Measurements from ENCODE around the gene MAN1A1.
"Not testable (repeated sequence)": the region's sequence is repeated elsewhere in the genome, so short reads cannot be mapped to it uniquely, and the experiment has no call there.

Gene MAN1A1

DNA sequence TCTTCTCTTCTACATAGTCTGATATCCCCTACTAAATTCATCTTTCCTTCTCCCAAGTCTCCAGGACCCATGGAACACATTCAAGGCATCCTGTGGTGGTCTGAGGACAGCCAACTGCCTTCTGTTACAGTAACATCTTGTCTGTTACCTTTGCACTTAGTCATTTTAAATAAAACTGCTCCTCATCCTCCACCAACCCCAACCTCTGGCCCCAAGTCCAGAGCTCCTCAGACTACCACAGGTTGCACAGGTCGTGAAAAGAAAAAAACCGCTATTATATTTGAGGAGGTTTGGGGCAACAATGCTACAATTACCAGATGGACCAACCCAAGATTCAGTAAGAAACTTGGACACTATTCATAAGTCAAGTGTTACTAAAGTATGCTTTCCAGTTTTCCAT, 49.9 kb downstream of the MAN1A1 start:
- DNase-seq: no peak

DNA sequence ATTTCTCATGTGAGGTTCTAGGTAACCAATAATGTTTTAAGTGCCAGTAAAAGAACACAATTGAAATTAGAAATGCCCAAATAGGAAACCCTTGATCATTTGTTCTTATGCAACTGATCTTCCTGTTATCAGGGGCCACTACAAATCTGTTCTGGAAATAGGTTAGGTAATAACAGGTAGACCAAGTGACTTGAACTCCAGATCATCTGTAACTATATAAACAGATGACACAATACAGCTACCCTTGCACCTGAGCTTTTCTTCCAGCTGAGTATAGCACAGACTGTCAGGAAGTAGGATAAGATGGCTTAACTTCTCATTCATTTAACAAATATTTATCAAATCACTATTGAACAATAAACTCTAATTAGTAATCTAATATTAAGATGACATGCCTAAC, 52.5 kb downstream of the MAN1A1 start:
- no peak for DNase-seq

DNA sequence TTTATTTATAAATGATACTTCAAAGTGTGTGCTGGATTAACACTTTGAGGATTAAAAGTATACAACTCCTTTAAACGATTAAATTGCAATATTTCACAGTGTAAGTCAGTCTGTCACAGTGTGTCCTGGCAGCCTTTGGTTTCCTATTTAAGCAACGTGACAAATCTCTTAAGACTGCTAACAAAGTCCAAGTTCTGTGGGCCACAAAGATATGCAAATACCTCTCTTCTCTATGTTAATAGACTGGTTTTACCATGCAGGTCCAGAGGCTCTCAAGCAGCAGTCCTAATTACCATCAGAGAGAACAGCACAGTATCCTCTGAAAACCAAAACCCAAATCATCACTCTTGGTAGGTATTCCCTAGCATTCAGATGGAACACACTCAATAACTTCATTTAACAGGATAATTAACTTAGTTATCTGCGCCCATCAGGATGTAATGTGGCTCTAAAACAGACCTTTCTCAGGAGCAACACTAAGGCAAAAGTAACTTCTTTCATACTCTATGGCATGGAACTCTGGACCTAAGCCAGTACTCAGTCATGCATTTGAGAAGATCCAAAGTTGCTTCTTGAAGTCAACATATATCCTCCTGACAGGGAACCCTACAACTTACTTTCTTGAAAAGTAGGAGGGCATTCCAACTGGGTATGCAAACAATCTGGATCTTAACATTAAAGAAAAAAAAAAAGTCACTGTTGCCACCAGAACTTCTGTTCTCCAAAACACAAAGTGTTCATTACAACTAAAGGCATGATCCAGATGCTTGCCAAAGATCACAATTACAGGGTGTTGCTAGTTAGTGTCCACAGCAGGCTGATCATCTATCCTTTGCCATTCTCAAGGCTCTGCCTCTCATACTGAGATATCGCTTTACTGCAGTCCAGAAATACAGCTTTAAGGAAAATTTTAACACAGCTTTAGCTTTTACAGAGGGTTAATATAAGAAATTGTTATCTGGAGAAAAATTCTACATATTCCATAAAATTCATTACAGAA, 53.2 kb downstream of the MAN1A1 start:
- DNase-seq: no peak

DNA sequence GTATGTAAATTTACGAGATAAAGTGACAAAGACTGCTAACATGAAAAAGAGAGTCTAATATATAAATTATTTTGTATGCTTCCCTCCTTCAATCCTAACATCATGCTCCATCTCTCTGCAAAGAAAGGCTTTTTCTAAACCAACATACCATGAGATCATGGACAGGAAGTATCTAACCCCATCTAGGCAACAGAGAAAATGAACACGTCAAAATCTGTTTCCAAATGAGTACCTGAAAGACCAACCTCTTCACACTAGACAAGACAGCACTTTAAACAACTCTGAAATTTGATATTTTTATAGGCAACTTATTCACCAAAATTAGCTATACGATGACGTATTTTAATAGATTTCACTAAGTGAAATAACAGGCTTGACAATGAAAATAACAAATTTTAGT, 54.6 kb downstream of the MAN1A1 start:
- DNase-seq: peak in 1 of 5 donors; percentile 56

DNA sequence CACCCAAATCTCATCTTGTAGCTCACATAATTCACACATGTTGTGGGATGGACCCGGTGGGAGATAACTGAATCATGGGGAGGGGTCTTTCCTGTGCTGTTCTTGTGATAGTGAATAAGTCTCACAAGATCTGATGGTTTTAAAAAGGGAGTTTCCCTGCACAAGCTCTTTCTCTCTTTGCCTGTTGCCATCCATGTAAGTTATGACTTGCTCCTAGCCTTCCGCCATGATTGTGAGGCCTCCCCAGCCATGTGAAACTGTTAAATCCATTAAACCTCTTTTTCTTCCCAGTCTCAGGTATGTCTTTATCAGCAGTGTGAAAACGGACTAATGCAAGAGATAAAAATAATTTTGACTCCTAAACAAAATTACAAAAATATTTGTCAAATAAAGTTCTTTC, 58.5 kb downstream of the MAN1A1 start:
- DNase-seq: not testable (repeated sequence)

DNA sequence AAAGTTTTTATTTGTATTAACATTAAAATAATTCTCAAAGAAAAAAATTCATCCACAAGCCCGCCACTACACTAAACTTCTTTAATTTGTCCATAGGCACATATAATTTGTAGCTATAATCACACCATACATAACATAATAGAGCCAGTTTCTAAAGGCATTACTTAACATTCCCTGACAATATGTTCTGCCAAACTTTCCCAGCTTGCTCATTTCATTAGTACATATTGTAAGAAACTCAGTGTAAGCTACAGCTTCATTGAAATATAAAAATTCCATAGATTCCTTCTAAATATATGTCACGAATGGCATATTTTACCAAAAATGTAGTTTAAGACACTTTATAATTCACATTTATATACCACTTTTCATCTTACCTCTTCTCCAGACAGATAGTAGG, 59.3 kb downstream of the MAN1A1 start:
- no peak for DNase-seq

DNA sequence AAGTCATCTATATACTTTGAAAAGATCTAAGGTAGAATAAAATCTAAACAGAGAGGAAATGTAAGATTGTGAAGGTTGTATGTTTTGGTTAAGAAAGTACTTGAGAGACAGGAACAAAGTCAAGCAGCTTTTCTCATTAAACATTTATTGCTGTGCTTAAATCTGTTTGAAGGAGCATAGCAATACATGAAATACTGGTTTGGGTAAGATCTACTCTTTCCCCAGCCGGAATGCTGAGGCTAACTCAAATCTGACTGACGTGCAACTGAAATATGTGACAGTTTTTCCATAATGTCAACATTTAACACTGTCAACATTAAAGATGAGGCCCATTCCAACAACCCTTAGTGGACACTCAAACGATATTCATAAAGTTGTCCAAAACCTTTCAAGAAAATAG, 59.9 kb downstream of the MAN1A1 start:
- DNase-seq: no peak

DNA sequence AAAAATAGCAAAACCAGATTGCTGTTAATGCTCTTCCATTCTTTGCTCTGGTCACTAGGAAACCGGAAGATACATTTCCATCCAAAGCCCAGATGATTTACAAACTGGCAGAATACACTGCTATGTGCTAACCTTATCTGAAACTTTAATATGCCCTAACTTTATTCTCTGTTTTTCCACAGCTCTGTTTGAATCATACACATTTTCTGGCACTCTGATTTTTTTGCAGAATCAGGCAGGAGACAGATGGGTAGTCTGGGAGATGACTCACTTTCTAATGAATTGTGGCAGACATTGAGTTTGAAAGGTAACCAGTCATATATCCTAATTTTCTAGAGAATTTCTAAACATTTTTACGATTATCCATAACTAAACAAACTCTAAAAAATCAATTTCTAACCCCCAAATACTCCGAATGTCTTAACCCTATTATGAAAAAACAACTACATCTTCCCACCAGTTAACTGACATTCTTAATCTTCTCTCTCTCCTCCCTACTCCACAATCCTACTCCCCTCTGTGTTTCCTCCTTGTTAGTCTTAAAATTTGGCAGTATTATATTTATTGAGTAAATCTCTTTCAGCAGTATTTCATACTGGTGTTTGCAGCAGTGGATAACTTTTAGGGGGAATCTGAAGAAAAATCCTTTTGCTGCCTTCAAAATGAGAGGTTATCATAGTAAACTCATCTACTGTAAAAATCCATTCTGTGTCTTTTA, 63.5 kb downstream of the MAN1A1 start:
- no peak for DNase-seq

DNA sequence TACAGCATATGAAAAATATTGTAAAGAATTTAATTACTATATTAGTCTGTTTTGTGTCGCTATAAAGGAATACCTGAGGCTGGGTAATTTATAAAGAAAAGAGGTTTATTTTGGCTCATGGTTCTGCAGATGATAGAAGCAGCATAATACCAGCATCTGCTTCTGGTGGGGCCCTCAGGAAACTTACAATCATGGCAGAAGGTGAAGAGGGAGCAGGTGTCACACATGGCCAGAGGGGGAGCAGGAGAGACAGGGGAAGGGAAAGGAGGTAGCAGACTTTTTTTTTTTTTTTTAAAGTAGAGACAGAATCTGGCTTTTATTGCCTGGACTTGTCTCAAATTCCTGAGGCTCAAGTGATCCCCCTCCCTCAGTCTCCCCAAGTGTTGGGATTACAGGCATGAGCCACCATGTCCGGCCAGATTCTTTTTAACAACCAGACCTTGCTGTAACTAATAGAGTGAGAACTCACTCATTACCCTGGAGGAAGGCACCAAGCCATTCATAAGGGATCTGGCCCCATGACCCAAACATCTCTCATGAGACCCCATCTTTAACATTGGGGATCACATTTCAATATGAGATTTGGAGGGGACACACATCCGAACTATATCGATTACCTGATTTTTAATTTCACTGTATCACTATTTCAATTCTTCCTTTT, 64.6 kb downstream of the MAN1A1 start:
- peak in 1 of 5 donors; percentile 28 for DNase-seq

DNA sequence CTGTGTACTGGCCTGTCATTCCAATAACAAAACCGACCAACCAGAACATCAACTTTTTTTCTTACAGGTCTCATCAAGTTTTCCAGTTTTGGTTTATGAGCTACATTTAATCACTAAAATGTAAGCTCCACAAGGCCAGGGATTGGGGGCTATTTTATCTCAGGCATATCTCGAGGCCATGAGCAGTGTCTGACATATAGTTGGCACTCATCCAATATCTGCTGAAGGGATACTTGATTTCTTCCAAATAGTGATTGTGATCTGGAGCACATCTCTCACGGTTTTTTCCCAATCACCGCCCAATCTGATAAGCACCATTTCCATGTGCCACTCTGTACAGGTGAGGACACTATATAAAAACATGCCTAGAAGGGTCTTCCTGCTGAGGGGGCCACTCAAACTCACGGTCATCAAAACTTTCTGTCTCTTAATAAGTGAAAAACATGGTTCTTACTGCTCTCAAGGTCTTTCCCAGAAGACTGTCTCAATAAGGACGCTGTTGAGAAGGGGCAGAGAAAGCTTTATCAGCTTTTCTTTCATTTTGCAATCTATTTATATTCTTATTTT, 65.5 kb downstream of the MAN1A1 start:
- DNase-seq: no peak

DNA sequence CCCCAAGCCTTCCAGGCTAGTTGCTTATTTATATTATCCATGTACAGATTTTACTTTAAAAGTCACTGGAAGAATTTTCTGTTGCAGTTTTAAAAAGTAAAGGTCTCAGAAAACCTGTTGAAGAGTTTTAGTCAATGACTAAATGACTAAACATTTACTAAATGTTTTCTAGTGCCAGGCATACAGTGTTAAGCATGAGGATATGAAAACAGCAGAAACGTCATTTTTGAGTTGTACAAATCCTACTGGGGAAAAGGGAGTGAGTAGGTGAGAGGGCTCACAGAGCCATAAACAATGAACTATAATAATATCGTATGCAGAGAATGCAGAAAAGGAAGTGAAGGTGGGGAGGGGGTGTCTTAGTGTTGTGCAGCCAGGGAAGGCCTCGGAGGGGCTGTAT, 66.3 kb downstream of the MAN1A1 start:
- no peak for DNase-seq

DNA sequence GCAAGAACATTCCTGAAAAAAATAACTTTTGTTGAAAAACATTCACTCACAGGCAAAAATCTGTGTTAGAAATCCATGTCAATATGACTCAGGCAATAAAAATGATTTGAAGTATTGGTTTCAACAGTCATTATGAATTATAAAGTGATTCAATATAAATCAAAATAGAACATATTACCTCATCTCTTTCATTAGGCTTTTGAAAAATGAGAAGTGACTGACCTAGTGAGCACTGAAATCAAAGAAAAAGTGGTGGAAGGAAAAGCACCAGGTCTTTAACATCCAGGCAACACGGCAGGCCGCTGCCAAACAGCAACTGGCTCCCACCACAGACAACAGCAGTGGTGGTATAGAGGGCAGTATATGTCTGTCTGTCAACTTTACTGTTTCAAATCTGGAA, 68.9 kb downstream of the MAN1A1 start:
- DNase-seq: no peak

DNA sequence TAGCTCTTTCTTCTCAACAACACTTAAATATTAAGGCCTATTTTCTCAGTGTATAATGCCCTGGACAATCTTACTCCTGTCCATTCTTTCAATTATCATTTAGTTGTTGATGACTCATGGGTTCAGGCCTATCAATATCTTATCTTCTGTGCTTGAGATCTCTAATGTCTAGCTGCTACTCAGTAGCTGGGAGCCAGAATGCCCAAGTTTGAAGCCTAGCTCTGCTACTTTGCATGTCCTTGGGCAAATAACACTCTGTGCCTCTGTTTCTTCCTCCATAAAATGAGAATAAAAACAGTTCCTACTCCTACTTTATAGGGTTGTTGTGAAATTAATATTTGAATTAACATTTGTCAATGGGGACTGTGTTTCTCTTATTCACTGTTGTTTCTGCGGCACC, 69.5 kb downstream of the MAN1A1 start:
- no peak for DNase-seq

DNA sequence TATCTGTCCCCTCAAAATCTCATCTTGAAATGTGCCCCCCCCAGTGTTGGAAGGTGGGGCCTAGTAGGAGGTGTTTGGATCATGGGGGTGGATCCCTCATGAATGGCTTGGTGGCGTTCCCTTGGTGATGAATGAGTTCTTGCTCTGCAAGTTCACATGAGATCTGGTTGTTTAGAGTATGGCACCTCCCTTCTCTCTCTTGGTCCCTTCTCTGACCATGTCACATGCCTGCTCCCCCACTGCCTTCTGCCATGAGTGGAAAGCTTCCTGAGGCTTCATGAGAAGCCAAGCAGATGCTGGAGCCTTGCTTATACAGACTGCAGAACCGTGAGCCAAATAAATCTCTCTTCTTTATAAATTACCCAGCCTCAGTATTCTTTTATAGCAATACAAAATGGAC, 70.9 kb downstream of the MAN1A1 start:
- no peak for DNase-seq

DNA sequence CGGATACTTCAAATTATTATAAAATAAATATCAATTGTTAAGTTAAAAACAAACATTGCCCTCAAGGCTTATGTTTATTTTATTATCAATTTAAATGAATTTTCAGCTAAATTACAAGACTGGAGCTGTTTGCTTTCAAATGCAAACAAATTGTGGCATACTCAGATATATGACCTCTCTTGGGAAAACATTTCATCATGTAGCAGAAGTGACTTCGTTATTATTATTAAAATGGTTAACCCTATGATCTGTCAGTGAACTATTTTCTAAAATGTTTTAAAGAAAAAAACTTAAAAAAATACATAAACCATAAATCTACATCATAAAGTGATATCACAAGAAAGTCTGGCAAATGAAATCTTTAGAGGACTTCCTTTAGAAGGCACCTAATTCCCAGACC, 72.5 kb downstream of the MAN1A1 start:
- DNase-seq: no peak

DNA sequence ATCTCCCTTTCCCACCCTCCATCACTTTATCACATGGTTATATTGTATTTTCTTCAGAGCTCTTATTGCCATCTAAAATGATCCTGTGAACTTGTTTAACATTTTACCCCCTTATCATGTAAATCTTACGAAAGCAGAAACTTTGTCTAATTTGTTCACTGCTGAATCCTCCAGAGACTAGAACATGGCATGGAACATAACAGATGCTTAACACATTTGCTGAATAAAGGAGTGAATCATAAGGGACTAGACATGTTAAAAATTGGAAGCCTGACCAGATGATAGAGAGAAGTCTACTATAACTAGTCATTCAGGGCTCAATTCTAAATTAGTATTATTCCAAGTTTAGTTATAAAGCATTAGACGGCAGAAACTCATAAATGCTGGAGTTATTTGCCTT, 73.3 kb downstream of the MAN1A1 start:
- no peak for DNase-seq

DNA sequence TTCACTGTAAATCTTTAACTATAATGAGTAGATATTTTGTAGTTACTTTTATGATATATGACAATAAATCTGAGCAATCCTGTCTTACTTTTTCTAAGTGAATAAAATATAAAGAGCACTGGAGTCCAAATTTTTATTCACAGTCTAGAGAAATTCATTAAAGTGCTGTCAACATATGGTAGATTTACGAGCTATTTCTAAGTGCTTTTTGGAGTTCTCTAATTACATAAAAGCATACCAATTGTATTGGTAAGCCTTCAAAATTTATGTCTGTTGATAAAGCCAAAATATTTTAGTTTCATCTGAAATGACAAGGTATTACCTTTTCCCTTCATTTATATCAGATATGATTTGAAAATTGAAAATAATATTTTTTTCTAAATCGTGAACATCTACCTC, 75.4 kb downstream of the MAN1A1 start:
- no peak for DNase-seq

DNA sequence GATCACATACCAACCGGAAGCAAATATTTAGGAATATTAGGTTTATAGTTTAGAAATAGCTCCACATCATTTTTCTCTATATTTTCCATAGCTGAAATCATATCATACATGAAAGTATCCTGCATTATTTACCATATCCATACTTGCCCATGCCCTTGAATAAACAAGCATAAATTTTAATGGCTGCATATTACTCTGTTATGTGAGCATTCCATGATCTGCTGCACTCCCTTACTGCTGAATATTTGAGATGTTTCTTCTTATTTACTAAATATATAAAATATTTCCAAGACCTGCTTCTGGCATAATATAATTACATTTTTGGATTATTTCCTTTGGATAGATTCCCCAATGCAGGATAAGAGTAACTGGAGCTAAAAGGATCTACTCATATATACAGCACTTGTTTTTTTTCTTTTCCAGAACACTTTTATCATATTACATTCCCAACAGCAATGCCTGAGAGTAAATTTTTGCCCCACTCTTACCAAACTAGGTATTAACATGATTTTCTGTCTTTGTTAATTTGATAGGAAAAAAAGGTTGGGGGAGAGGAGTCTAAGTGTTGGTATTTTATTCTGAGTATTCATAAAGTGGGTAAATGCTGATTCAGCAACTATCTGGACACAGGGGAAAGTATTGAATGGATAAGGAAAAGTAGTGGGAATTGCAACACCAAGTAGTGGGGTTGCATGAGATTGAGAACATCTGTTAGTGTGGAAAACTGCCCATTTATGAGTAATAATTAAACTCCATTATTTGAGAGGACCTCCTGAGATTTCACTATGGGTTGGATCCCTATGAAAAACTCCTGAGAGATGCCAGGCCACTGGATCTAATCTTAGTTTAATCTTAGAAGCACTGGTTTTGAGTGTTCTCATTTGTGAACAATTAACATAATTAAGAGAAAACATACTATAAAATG, 76.0 kb downstream of the MAN1A1 start:
- DNase-seq: no peak

DNA sequence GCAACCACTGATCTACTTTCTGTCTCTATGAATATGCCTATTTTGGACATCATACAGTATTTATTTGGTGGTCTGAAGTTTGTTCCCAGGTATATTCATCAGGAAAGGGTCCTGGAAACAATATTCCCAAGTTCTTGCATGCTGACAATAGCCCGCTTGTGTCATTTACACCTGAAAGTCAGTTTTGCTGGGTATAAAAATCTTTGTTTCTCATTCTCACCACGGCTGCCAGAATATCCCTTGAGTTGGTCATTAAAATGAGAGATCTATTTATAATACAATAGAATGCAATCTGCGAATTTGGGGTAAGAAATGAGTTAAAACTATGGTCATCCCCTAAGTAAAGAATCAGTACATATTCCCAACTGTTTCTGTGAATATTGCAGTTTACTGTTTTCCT, 79.0 kb downstream of the MAN1A1 start:
- no peak for DNase-seq

DNA sequence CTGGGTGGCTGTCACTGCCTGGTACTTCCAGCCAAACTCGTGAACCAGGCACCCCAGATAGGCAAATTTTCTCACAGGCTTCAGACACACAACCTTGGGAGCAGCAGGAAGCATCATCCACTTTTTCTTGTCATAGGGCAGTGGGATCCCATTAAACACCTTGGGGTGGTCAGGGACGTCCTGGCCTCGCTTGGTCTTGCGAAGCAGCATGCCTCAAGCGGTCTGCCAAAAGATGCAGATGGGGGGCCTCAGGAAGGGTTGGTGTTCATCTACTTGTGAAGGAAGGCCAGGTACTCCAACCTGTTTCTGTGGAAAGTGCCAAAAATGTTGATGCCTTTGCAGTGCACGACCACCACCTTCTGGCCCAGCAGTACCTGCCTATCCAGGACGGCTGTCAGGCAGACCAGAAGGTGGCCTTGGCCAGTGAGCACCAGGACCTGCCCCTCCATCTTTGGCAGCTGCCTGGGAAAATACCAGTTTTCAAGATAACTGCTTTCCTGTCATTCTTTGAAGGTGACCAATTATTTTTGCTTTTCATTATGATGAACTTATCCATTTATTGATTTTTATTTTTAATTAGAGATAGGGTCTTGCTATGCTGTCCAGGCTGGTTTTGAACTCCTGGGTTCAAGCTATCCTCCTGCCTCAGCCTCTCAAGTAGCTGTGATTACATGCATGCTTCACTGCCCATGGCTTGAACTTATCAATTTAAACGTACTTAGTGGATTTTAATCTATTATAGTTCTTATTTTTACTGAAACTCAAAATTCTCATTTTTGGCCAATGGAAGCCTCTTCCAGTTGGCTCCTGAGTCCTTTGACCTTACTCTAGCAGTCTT, 80.1 kb downstream of the MAN1A1 start:
- DNase-seq: no peak
